ENCODE measurements around the gene KCNB1.

KCNB1 gene

DNA sequence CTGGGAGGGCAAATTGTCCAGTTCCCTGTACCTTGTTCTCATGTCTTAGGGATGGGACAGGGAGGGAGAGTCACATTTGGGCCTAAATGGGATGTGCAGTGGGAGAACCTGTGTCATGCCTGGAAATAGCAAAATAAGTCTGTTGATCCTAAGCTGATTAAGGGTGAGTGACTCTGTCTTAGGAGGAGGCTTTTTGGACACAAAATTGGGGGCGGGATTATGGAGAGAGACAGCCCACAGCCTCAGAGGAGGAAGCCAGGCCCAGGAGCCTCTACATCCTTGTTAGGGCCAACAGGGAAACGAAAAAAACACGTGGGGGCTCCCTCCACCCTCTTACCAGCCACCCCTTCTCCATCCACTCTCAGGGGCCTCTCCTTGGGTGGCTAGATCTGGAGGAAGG, 2.2 kb downstream of the KCNB1 start:
- FAIRE-seq (no peak), DNase-seq (ENCODE audit: insufficient read length) (no peak)
- TF ChIP-seq POLR2A (IDR thresholded peaks at IDR 0.05; ENCODE audit: low read depth, low read length) (no peak), POLR2AphosphoS5 (IDR thresholded peaks at IDR 0.05; ENCODE audit: low read depth, low read length) (no peak), TAF1 (IDR thresholded peaks at IDR 0.05; ENCODE audit: borderline replicate concordance, low read depth, low read length) (no peak)

GRCh38 chr20:49479785-49480184, 2.7 kb downstream of the KCNB1 start:
- TF ChIP-seq TAF1 (IDR thresholded peaks at IDR 0.05; ENCODE audit: borderline replicate concordance, low read depth, low read length) (no peak), POLR2A (IDR thresholded peaks at IDR 0.05; ENCODE audit: low read depth, low read length) (no peak), POLR2AphosphoS5 (IDR thresholded peaks at IDR 0.05; ENCODE audit: low read depth, low read length) (no peak)
- FAIRE-seq (no peak), DNase-seq (ENCODE audit: insufficient read length) (no peak)

- FAIRE-seq (no peak), DNase-seq (ENCODE audit: insufficient read length) (no peak)
- TF ChIP-seq TAF1 (IDR thresholded peaks at IDR 0.05; ENCODE audit: borderline replicate concordance, low read depth, low read length) (no peak), POLR2AphosphoS5 (IDR thresholded peaks at IDR 0.05; ENCODE audit: low read depth, low read length) (no peak), POLR2A (IDR thresholded peaks at IDR 0.05; ENCODE audit: low read depth, low read length) (no peak)
Observed at GRCh38 chr20:49478754-49479689, 3.4 kb downstream of the KCNB1 start.

DNA sequence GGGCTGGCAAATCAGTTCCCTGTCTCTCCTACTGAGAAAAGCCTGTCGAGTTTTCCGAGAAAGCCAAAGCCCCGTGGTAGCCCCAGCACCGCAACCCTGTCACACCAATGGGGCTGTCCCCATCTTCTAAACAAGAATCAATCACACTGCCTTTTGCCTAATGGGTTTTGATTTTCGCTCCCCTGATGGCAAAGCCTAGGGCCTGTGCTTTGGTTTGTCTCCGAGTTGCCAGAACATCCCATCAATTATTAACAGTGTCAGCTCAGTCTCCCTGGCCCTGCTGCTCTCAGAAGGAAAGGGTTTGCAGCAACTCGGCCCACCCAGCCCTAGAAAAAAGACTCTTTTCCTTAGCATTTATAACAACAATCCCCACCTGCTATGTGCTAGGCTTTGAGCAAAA, 4.2 kb downstream of the KCNB1 start:
- TF ChIP-seq POLR2A (IDR thresholded peaks at IDR 0.05; ENCODE audit: low read depth, low read length): no peak
- no peak for TF ChIP-seq POLR2AphosphoS5 (IDR thresholded peaks at IDR 0.05; ENCODE audit: low read depth, low read length)
- TF ChIP-seq TAF1 (IDR thresholded peaks at IDR 0.05; ENCODE audit: borderline replicate concordance, low read depth, low read length): no peak
- DNase-seq (ENCODE audit: insufficient read length) (no peak), FAIRE-seq (no peak)

- DNase-seq (ENCODE audit: insufficient read length) (no peak), FAIRE-seq (no peak)
- TF ChIP-seq POLR2A (IDR thresholded peaks at IDR 0.05; ENCODE audit: low read depth, low read length): no peak
- TF ChIP-seq POLR2AphosphoS5 (IDR thresholded peaks at IDR 0.05; ENCODE audit: low read depth, low read length): no peak
- no peak for TF ChIP-seq TAF1 (IDR thresholded peaks at IDR 0.05; ENCODE audit: borderline replicate concordance, low read depth, low read length)
Observed at GRCh38 chr20:49477200-49477599, 5.3 kb downstream of the KCNB1 start.

- FAIRE-seq (no peak), DNase-seq (ENCODE audit: insufficient read length) (no peak)
- TF ChIP-seq POLR2AphosphoS5 (IDR thresholded peaks at IDR 0.05; ENCODE audit: low read depth, low read length): no peak
Observed at GRCh38 chr20:49476016-49476355, 6.5 kb downstream of the KCNB1 start.

DNA sequence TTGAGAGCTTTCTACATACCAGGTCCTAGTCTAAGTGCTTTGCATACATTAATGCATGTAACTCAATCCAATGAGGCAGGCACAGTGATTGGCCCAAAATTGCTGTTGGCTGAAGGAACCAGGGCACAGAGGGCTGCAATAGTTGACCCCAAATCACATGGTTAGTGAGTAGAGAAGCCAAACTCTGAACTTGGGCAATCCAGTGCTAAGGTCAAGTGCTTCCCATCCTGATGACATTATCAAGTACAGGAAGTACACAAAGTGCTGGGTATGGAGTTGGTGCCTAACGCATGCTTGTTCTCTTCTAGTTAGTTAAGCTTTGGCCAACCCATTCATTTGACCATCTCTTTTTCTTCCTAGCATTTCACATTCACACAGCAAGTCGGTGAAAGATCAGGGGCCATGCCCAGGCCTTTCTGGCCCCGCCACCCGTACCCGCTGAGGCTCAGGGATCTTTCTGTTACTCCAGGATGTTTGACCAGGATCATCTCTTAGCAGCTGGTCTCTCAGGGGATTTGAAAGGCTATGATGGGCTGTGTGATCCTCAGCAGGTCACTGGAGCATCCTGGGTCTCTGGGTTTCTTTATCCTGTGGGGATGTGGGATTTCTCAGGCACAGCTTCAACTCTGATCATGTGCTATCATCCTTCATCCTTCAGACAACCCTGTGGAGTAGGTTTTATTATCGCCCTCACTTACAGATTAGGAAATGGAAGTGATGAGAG, 7.0 kb downstream of the KCNB1 start:
- FAIRE-seq: no peak
- TF ChIP-seq POLR2AphosphoS5 (IDR thresholded peaks at IDR 0.05; ENCODE audit: low read depth, low read length) (no peak), POLR2A (IDR thresholded peaks at IDR 0.05; ENCODE audit: low read depth, low read length) (no peak), TAF1 (IDR thresholded peaks at IDR 0.05; ENCODE audit: borderline replicate concordance, low read depth, low read length) (no peak)
- DNase-seq (ENCODE audit: insufficient read length): no peak

DNA sequence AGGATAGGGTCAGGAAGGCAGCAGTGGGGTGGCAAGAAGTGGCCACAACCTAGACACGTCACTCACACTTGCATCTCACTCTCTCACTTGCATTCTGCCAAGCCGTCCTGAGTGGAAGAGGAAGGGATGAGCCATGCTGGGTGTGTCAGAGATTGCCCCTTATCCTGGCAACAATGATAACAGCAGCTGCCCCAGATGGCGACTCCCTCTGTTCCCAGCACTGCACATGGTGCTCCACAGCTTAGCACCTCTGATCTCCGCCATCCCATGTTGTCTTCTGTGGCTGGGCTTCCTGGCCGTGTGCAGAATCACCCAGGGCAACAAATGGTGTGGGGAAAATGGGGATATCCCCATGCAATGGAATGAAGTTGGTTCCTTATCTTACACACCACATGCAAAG, 11.1 kb downstream of the KCNB1 start:
- FAIRE-seq (no peak), DNase-seq (ENCODE audit: insufficient read length) (no peak)
- TF ChIP-seq POLR2AphosphoS5 (IDR thresholded peaks at IDR 0.05; ENCODE audit: low read depth, low read length) (no peak), POLR2A (IDR thresholded peaks at IDR 0.05; ENCODE audit: low read depth, low read length) (no peak), TAF1 (IDR thresholded peaks at IDR 0.05; ENCODE audit: borderline replicate concordance, low read depth, low read length) (no peak)

GRCh38 chr20:49470922-49471321, 11.5 kb downstream of the KCNB1 start:
- TF ChIP-seq POLR2A (IDR thresholded peaks at IDR 0.05; ENCODE audit: low read depth, low read length) (no peak), TAF1 (IDR thresholded peaks at IDR 0.05; ENCODE audit: borderline replicate concordance, low read depth, low read length) (no peak), POLR2AphosphoS5 (IDR thresholded peaks at IDR 0.05; ENCODE audit: low read depth, low read length) (no peak)
- FAIRE-seq: no peak

GRCh38 chr20:49469060-49469459, 13.4 kb downstream of the KCNB1 start:
- FAIRE-seq (no peak), DNase-seq (ENCODE audit: insufficient read length) (no peak)
- TF ChIP-seq TAF1 (IDR thresholded peaks at IDR 0.05; ENCODE audit: borderline replicate concordance, low read depth, low read length) (no peak), POLR2A (IDR thresholded peaks at IDR 0.05; ENCODE audit: low read depth, low read length) (no peak), POLR2AphosphoS5 (IDR thresholded peaks at IDR 0.05; ENCODE audit: low read depth, low read length) (no peak)

More at GRCh38 chr20:49470922-49471321, 11.5 kb downstream of the KCNB1 start:
- no peak for DNase-seq (ENCODE audit: insufficient read length)

DNA sequence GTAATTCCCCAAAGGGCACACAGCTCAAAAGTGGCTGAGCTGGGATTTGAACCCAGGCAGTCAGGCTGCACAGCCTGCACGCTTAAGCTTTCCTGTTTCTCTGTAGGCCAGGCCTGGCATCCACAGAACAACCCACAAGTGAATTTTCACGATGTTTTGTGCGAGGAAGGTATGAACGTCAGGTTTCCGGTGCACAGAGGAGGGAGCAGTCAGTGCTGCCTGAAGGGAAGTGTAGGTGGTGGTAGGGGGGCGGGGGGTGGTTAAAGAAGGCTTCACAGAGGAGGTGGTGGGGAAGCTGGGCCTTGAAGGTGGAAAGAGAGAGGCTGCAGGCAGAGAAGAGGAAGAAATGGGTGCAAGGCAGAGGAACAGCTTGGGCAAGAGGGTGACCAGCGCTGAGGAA, 14.1 kb downstream of the KCNB1 start:
- no peak for TF ChIP-seq POLR2AphosphoS5 (IDR thresholded peaks at IDR 0.05; ENCODE audit: low read depth, low read length)
- no peak for TF ChIP-seq TAF1 (IDR thresholded peaks at IDR 0.05; ENCODE audit: borderline replicate concordance, low read depth, low read length)
- no peak for TF ChIP-seq POLR2A (IDR thresholded peaks at IDR 0.05; ENCODE audit: low read depth, low read length)
- FAIRE-seq (no peak), DNase-seq (ENCODE audit: insufficient read length) (no peak)
